Activated CD4-positive, alpha-beta memory T cell treated with anti-CD3 and anti-CD28 coated beads, Interleukin-2, amount 10 ng/mL, durations not matched to agents 7 days and 5 days (primary cell): ENCODE results near the gene NRSN2. TPM values are rescaled to one million over a fixed set of nuclear protein-coding genes. Genes with fewer than 3 reads are reported as not detected.
"Not testable (repeated sequence)": the region's sequence is repeated elsewhere in the genome, so short reads cannot be mapped to it uniquely, and the experiment has no call there.

Source experiments
- CTCF ChIA-PET: fragments of 350-600 bp; sonication (Branson Sonifier 250); formaldehyde crosslinking; loops from one replicate; lab custom pipeline; 2021; ENCODE audit warnings: antibody characterized with exemption, inconsistent platforms; lab: Charles Lee
- POLR2A ChIA-PET: fragments of 350-600 bp; sonication (Branson Sonifier 250); formaldehyde crosslinking; loops from one replicate; lab custom pipeline; 2021; ENCODE audit warnings: antibody characterized with exemption; lab: Charles Lee
- DNase-seq: peaks from one replicate; pipeline ENCODE4 v3.0.0-alpha.2; 2020
- H3K27ac Mint-ChIP-seq: one replicate; pipeline ENCODE4 v1.8.0; 2021; ENCODE audit warnings: mild to moderate bottlenecking, mixed read lengths
- H3K27me3 Mint-ChIP-seq: one replicate; pipeline ENCODE4 v1.8.0; 2021; ENCODE audit warnings: mixed read lengths
- H3K36me3 Mint-ChIP-seq: one replicate; pipeline ENCODE4 v1.8.0; 2021; ENCODE audit warnings: low read depth, mixed read lengths
- H3K4me1 Mint-ChIP-seq: one replicate; pipeline ENCODE4 v1.8.0; 2021; ENCODE audit warnings: mixed read lengths
- H3K4me3 Mint-ChIP-seq: one replicate; pipeline ENCODE4 v1.8.0; 2021; ENCODE audit warnings: mild to moderate bottlenecking, mixed read lengths
- H3K9me3 Mint-ChIP-seq: one replicate; pipeline ENCODE4 v1.8.0; 2021; ENCODE audit warnings: mixed read lengths
- total RNA-seq, 2 experiments: library from RNA; stranded (reverse); gene quantifications; one replicate each; pipeline ENCODE4 v1.2.3, GENCODE V29; 2021

NRSN2 gene
- total RNA-seq, 2 experiments from 2014 or later = 1.8 to 2.7 TPM

DNA sequence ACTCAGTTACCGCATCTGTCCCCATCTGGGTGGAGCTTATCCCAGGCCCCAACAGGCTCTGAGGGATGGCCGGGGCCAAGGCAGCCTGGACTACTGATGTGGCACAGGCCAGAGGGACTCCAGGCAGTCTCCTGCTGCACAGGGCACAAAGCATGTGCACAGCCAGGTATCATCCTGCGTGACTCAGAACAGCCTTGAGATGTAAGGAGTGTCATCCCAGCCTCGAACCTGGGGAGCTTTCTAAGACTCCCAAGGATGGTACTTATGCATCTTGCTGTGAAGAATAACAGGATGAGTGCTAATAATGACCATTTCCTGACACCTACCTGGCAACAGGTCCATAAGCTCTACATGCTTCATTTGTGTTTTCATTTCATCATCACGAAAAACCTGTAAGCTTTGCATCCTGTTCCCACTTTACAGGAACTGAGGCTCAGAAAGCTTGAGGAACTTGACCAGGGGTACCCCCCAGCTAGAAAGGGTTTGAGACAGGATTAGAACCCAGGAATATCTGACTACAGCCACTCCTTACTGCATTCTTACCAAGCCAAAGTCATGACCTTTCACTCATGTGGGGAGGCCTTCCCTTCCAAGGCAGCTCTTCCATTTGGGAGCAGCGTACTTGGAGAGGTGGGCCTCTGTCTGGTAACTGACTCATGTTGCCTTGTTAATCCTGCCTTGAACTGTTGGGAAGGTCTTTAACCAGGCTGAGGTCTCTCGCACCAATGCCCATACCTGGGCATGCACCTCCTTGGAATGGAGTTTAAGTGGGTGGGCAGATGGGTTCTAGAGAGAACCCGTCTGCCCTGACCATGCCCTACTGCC lies 35.6 kb downstream of the NRSN2 start:
- Mint-ChIP-seq H3K27me3 (no peaks in the 10 kb centered on the region), H3K4me3 (peak overlapping the region; percentile 77), H3K9me3 (no peaks in the 10 kb centered on the region), H3K4me1 (peaks cover 20% of the 10 kb centered on the region), H3K27ac (peak overlapping the region; percentile 76), H3K36me3 (peaks cover 16% of the 10 kb centered on the region)
- ChIA-PET POLR2A (interaction anchor here (0.9 to 4.1 kb wide), 10 partner anchors 9 to 162 kb away, joined by 3 to 24 read pairs (median 6); partner anchors contain the start of genes CSNK2A1 and TBC1D20), CTCF (interaction anchor here (0.9 to 1.2 kb wide), 2 partner anchors 49 to 52 kb away, joined by 3 to 4 read pairs; no protein-coding TSS in a partner anchor)
- no peak for DNase-seq

DNA sequence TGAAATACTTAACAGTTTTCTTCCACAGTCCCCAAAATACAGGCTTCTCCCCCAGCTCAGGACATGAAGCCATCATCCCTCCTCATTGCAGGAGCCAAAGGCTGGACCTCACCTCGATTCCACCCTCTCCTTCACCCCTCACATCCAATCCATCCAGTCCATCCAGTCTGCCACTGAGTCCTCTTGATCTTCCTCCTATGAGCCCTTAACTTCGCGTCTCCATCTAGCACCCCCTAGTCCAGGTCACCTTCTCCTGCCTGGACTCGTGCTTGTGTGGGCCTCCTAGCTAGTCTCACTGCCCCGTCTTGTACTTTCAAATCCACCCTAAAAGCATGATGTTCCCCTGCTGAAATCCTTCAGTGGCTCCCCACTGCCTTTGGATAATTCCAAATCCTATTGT lies 37.0 kb downstream of the NRSN2 start:
- POLR2A ChIA-PET = interaction anchor here (0.5 to 0.6 kb wide), 2 partner anchors 21 to 25 kb away, joined by 3 read pairs; no protein-coding TSS in a partner anchor
- Mint-ChIP-seq H3K36me3 (peaks cover 30% of the 10 kb centered on the region), H3K27ac (no peak overlapping the region), H3K27me3 (no peaks in the 10 kb centered on the region), H3K9me3 (no peaks in the 10 kb centered on the region), H3K4me3 (no peak overlapping the region), H3K4me1 (peaks cover 20% of the 10 kb centered on the region)
- CTCF ChIA-PET = interaction anchor here (1.2 to 1.4 kb wide), 2 partner anchors 17 to 53 kb away, joined by 3 to 4 read pairs; no protein-coding TSS in a partner anchor
- no peak for DNase-seq

DNA sequence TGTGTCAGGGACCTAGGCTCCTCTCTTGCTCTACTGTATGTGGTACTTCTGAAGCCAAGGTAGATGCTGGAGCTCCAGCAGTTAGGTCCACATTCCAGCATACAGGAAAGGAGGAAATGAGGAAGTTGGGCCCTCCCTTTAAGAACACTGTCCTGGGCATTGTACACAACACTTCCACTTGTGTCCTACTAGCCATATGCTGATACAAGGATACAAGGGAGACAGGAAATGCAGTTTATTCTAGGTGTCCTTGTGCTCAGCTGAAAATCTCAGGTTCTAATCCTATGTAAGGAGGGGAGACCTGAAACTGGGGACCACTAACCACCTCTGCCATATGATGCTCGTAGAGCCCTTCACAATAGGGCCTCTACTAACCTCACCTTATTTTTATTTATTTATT lies 37.8 kb downstream of the NRSN2 start:
- no peak for DNase-seq
- Mint-ChIP-seq H3K27ac (no peak overlapping the region), H3K27me3 (no peaks in the 10 kb centered on the region), H3K9me3 (no peaks in the 10 kb centered on the region), H3K4me3 (no peak overlapping the region), H3K36me3 (peaks cover 36% of the 10 kb centered on the region), H3K4me1 (peaks cover 18% of the 10 kb centered on the region)
- ChIA-PET CTCF (interaction anchor here (1.4 kb wide), 1 partner anchor 16 kb away, joined by 4 read pairs; no protein-coding TSS in a partner anchor), POLR2A (interaction anchor here (0.6 to 1.2 kb wide), 3 partner anchors 23 to 86 kb away, joined by 3 read pairs; no protein-coding TSS in a partner anchor)

DNA sequence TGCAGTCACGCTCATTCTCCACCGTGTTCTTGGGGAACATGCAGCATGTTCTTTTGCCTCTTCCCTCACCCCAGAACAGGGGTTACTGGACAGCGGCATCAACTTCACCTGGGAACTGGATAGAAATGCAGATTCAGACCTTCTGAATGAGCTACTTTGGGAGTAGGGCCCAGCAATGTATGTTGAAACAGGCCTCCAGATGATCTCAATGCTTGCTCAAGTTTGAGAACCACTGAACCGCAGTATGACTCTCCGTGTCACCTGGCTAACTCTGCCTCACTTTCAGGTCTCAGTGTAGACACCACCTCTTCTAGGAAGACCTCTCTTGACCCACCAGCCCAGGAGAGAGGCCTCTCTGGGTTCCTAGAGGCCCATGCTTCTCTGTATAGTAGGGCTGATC lies 38.5 kb downstream of the NRSN2 start:
- Mint-ChIP-seq H3K36me3 (peaks cover 41% of the 10 kb centered on the region), H3K27ac (no peak overlapping the region), H3K27me3 (no peaks in the 10 kb centered on the region), H3K9me3 (no peaks in the 10 kb centered on the region), H3K4me3 (no peak overlapping the region), H3K4me1 (peaks cover 16% of the 10 kb centered on the region)
- no peak for DNase-seq
- ChIA-PET POLR2A (interaction anchor here (1.0 to 1.2 kb wide), 2 partner anchors 22 to 87 kb away, joined by 3 read pairs; no protein-coding TSS in a partner anchor), CTCF (no interaction called here)

DNA sequence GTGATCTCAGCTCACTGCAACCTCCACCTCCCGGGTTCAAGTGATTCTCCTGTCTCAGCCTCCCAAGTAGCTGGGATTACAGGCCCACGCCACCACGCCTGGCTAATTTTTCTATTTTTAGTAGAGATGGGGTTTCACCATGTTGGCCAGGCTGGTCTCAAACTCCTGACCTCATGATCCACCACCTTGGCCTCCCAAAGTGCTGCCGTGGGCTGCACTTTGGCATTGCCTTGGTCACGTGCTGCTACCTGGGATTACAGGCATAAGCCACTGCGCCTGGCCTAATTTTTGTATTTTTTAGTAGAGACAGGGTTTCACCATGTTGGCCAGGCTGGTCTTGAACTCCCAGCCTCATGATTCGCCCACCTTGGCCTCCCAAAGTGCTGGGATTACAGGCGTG lies 39.7 kb downstream of the NRSN2 start:
- CTCF ChIA-PET, DNase-seq, H3K4me3 Mint-ChIP-seq, H3K27ac Mint-ChIP-seq, POLR2A ChIA-PET, H3K9me3 Mint-ChIP-seq, H3K27me3 Mint-ChIP-seq: not testable (repeated sequence)
- peaks cover 16% of the 10 kb centered on the region for H3K4me1 Mint-ChIP-seq
- H3K36me3 Mint-ChIP-seq = peaks cover 48% of the 10 kb centered on the region

DNA sequence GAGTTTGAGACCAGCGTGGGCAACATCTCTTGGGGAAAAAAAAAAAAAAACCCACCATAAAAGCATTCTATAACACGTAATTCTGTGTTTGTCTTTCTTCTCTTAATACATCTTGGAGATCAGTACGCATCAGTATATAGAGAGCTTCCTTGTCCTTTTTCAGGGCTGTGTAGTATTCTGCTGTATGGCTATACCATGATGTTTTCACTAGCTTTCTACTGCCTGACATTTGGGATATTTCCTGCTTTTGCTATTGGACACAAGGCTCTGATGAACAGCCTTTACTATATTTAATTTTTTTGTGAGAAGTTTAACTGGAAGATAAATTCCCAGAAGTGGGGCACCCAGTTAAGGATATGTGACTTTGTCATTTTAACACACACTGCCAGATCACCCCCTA lies 40.6 kb downstream of the NRSN2 start:
- ChIA-PET CTCF (no interaction called here), POLR2A (no interaction called here)
- no peaks in the 10 kb centered on the region for H3K27me3 Mint-ChIP-seq
- DNase-seq = no peak
- no peak overlapping the region for H3K4me3 Mint-ChIP-seq
- H3K4me1 Mint-ChIP-seq = peaks cover 10% of the 10 kb centered on the region
- no peak overlapping the region for H3K27ac Mint-ChIP-seq
- peaks cover 57% of the 10 kb centered on the region for H3K36me3 Mint-ChIP-seq
- H3K9me3 Mint-ChIP-seq = no peaks in the 10 kb centered on the region

DNA sequence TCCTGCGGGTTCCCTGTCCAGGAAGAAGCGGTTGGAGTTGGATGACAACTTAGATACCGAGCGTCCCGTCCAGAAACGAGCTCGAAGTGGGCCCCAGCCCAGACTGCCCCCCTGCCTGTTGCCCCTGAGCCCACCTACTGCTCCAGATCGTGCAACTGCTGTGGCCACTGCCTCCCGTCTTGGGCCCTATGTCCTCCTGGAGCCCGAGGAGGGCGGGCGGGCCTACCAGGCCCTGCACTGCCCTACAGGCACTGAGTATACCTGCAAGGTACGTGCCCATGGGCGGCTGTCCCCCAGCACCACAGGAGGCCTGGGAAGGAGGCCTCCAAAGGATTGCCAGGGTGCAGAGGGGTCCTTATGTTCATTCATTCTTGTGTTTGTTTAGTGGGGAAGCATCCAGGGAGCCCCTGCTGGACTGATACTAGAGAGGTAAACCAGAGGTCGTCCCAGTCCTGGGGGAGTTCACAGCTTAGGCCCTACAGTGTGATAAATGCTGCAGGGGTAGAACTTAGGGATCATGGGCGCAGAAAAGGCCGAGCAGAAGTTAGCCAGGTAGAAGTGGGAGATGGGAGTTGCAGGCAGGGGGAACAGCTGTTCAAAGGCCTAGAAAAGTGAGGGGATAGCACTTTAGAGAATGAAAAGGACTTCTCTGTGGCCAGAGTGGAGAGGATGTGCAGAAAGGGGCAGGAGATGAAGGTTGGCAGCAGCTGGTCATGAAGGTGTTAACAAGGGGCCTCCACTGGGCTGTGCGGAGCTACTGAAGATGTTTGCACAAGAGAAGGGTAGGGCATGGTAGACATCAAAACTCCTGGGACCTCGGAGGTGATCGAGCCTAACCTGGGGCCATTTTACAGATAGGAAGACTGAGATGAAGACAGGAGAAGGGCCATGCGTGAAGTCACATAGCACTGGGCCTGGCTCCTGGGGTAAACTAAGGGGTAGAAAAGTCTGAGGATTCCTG lies 41.4 kb downstream of the NRSN2 start:
- no peaks in the 10 kb centered on the region for H3K9me3 Mint-ChIP-seq
- H3K27ac Mint-ChIP-seq = no peak overlapping the region
- H3K4me3 Mint-ChIP-seq = no peak overlapping the region
- ChIA-PET CTCF (no interaction called here), POLR2A (no interaction called here)
- H3K36me3 Mint-ChIP-seq = peaks cover 65% of the 10 kb centered on the region
- no peaks in the 10 kb centered on the region for H3K27me3 Mint-ChIP-seq
- DNase-seq = no peak
- H3K4me1 Mint-ChIP-seq = peaks cover 10% of the 10 kb centered on the region

DNA sequence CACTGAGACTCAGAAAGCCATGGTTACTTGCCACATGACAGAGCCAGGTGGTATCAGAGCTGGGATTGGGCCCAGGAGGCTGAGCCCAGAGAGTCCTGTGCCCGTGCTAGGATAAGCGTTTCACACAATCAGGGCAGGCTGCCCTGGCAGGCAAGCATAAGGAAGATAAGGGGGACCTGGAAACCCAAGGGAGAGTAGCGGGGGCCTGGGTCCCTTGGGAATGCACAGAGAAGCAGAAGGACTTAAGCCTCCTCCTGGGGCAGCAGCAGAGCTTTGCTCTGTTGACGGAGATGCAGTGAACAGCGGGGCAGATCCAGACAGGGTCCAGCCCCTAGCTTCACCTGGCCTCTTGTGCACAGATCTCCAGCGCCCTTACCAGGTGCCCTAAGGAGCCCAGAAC lies 42.3 kb downstream of the NRSN2 start:
- no peak overlapping the region for H3K27ac Mint-ChIP-seq
- ChIA-PET POLR2A (interaction anchor here (1.4 kb wide), 1 partner anchor 18 kb away, joined by 3 read pairs; no protein-coding TSS in a partner anchor), CTCF (no interaction called here)
- H3K9me3 Mint-ChIP-seq = no peaks in the 10 kb centered on the region
- H3K4me1 Mint-ChIP-seq = peaks cover 3% of the 10 kb centered on the region
- DNase-seq = no peak
- no peaks in the 10 kb centered on the region for H3K27me3 Mint-ChIP-seq
- H3K36me3 Mint-ChIP-seq = peaks cover 65% of the 10 kb centered on the region
- H3K4me3 Mint-ChIP-seq = no peak overlapping the region

DNA sequence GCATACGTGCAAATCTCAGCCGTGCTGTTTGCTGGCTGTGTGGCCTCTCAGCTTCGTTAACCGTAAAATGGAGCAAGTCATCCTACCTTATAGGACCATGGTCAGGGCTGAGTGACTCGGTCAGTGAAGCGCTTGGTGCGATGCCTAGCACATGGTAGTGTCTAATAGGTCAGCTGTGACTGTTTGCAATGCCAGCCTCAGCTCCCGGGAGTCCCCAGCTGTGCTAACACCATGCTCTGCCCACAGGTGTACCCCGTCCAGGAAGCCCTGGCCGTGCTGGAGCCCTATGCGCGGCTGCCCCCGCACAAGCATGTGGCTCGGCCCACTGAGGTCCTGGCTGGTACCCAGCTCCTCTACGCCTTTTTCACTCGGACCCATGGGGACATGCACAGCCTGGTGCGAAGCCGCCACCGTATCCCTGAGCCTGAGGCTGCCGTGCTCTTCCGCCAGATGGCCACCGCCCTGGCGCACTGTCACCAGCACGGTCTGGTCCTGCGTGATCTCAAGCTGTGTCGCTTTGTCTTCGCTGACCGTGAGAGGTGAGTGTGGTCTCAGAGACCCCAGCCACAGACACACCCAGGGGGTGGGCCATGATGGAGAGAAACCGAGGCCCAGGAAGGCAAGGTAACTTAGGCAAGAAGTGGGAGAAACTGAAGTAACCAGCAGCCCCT lies 44.3 kb downstream of the NRSN2 start:
- CTCF ChIA-PET = interaction anchor here (0.7 kb wide), 1 partner anchor 38 kb away, joined by 3 read pairs; no protein-coding TSS in a partner anchor

DNA sequence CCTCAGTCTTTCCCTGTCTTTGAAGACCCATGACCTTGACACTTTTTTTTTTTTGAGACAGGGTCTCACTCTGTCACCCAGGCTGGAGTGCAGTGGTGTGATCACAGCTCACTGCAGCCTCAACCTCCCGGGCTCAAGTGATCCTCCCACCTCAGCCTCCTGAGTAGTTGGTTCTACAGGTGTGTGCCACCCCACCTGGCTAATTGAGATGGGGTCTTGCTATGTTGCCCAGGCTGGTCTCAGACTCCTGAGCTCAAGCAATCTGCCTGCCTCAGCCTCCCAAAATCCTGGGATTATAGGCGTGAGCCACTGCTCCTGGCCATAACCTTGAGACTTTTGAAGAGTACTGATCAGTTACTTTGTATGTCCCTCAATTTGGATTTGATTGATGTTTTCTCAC lies 46.4 kb downstream of the NRSN2 start:
- H3K27ac Mint-ChIP-seq, DNase-seq, POLR2A ChIA-PET, CTCF ChIA-PET, H3K9me3 Mint-ChIP-seq, H3K4me1 Mint-ChIP-seq, H3K27me3 Mint-ChIP-seq, H3K4me3 Mint-ChIP-seq: not testable (repeated sequence)
- H3K36me3 Mint-ChIP-seq = peaks cover 67% of the 10 kb centered on the region

More for the DNA sequence above, 44.3 kb downstream of the NRSN2 start:
- no peak for DNase-seq
- no peak overlapping the region for H3K27ac Mint-ChIP-seq
- H3K4me1 Mint-ChIP-seq = no peaks in the 10 kb centered on the region
- peaks cover 66% of the 10 kb centered on the region for H3K36me3 Mint-ChIP-seq
- no peaks in the 10 kb centered on the region for H3K27me3 Mint-ChIP-seq
- POLR2A ChIA-PET = interaction anchor here (1.3 kb wide), 1 partner anchor 9 kb away, joined by 3 read pairs; no protein-coding TSS in a partner anchor
- H3K9me3 Mint-ChIP-seq = no peaks in the 10 kb centered on the region
- no peak overlapping the region for H3K4me3 Mint-ChIP-seq

DNA sequence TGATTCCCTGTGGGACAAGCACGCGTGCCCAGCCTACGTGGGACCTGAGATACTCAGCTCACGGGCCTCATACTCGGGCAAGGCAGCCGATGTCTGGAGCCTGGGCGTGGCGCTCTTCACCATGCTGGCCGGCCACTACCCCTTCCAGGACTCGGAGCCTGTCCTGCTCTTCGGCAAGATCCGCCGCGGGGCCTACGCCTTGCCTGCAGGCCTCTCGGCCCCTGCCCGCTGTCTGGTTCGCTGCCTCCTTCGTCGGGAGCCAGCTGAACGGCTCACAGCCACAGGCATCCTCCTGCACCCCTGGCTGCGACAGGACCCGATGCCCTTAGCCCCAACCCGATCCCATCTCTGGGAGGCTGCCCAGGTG lies 49.3 kb downstream of the NRSN2 start:
- ChIA-PET CTCF (no interaction called here), POLR2A (no interaction called here)
- H3K4me1 Mint-ChIP-seq = peaks cover 4% of the 10 kb centered on the region
- H3K27me3 Mint-ChIP-seq = no peaks in the 10 kb centered on the region
- H3K9me3 Mint-ChIP-seq = no peaks in the 10 kb centered on the region
- DNase-seq = no peak
- H3K4me3 Mint-ChIP-seq = no peak overlapping the region
- H3K36me3 Mint-ChIP-seq = peaks cover 51% of the 10 kb centered on the region
- H3K27ac Mint-ChIP-seq = no peak overlapping the region
